ENCODE measurements around the gene CELA2B. TPM values are rescaled to one million over a fixed set of nuclear protein-coding genes. Genes with fewer than 3 reads are reported as not detected.

CELA2B gene
- total and polyA plus RNA-seq, 2 donors from 2014 or later = not detected

GRCh38 chr1:15440357-15440756, 35.5 kb upstream of the CELA2B start:
- H3K4me3 ChIP-seq (ENCODE audit: low read length in 3 of 3) = no peak overlapping the region
- H3K4me1 ChIP-seq (ENCODE audit: control insufficient read depth in 2 of 3, insufficient read depth in 2 of 3, low read depth in 1 of 3, low read length in 3 of 3) = no peaks in the 10 kb centered on the region
- FAIRE-seq (no peak), DNase-seq (no peak)
- H3K9me3 ChIP-seq (ENCODE audit: control insufficient read depth in 2 of 3, insufficient read depth in 1 of 3, low read length in 3 of 3) = no peaks in the 10 kb centered on the region
- H3K27me3 ChIP-seq (ENCODE audit: control insufficient read depth, insufficient read depth, low read length) = no peaks in the 10 kb centered on the region
- H3K36me3 ChIP-seq (ENCODE audit: control insufficient read depth in 2 of 3, insufficient read depth in 3 of 3, low read length in 3 of 3) = no peaks in the 10 kb centered on the region
- TF ChIP-seq CTCF (IDR thresholded peaks at IDR 0.05; ENCODE audit: borderline replicate concordance, extremely low read depth, insufficient read depth) = no peak
- intact Hi-C loops (cut with DNase I) = no loop called here
- H3K9ac ChIP-seq (ENCODE audit: low read length in 3 of 3) = no peak overlapping the region
- no peak overlapping the region for H3K27ac ChIP-seq (ENCODE audit: low read depth in 2 of 2, low read length in 2 of 2)

GRCh38 chr1:15441247-15441646, 34.7 kb upstream of the CELA2B start:
- no peaks in the 10 kb centered on the region for H3K4me1 ChIP-seq (ENCODE audit: control insufficient read depth in 2 of 3, insufficient read depth in 2 of 3, low read depth in 1 of 3, low read length in 3 of 3)
- no peak overlapping the region for H3K4me3 ChIP-seq (ENCODE audit: low read length in 3 of 3)
- no peak overlapping the region for H3K27ac ChIP-seq (ENCODE audit: low read depth in 2 of 2, low read length in 2 of 2)
- TF ChIP-seq CTCF (IDR thresholded peaks at IDR 0.05; ENCODE audit: borderline replicate concordance, extremely low read depth, insufficient read depth) = no peak
- H3K9me3 ChIP-seq (ENCODE audit: control insufficient read depth in 2 of 3, insufficient read depth in 1 of 3, low read length in 3 of 3) = no peaks in the 10 kb centered on the region
- H3K27me3 ChIP-seq (ENCODE audit: control insufficient read depth, insufficient read depth, low read length) = no peaks in the 10 kb centered on the region
- FAIRE-seq = no peak
- no peaks in the 10 kb centered on the region for H3K36me3 ChIP-seq (ENCODE audit: control insufficient read depth in 2 of 3, insufficient read depth in 3 of 3, low read length in 3 of 3)
- H3K9ac ChIP-seq (ENCODE audit: low read length in 3 of 3) = no peak overlapping the region
- intact Hi-C loops (cut with DNase I) = no loop called here
- DNase-seq = no peak

- Histone ChIP-seq H3K36me3 (ENCODE audit: control insufficient read depth in 2 of 3, insufficient read depth in 3 of 3, low read length in 3 of 3) (no peaks in the 10 kb centered on the region), H3K9me3 (ENCODE audit: control insufficient read depth in 2 of 3, insufficient read depth in 1 of 3, low read length in 3 of 3) (no peaks in the 10 kb centered on the region), H3K4me1 (ENCODE audit: control insufficient read depth in 2 of 3, insufficient read depth in 2 of 3, low read depth in 1 of 3, low read length in 3 of 3) (no peaks in the 10 kb centered on the region), H3K27ac (ENCODE audit: low read depth in 2 of 2, low read length in 2 of 2) (no peak overlapping the region), H3K9ac (ENCODE audit: low read length in 3 of 3) (no peak overlapping the region), H3K27me3 (ENCODE audit: control insufficient read depth, insufficient read depth, low read length) (no peaks in the 10 kb centered on the region), H3K4me3 (ENCODE audit: low read length in 3 of 3) (no peak overlapping the region)
- intact Hi-C loops (cut with DNase I) = no loop called here
- DNase-seq (no peak), FAIRE-seq (no peak)
- TF ChIP-seq CTCF (IDR thresholded peaks at IDR 0.05; ENCODE audit: borderline replicate concordance, extremely low read depth, insufficient read depth) = no peak
These were observed 33.8 kb upstream of the CELA2B start for GRCh38 chr1:15442119-15442518.

GRCh38 chr1:15442759-15443158, 33.1 kb upstream of the CELA2B start:
- Histone ChIP-seq H3K4me3 (ENCODE audit: low read length in 3 of 3) (no peak overlapping the region), H3K27ac (ENCODE audit: low read depth in 2 of 2, low read length in 2 of 2) (no peak overlapping the region), H3K27me3 (ENCODE audit: control insufficient read depth, insufficient read depth, low read length) (no peaks in the 10 kb centered on the region), H3K9me3 (ENCODE audit: control insufficient read depth in 2 of 3, insufficient read depth in 1 of 3, low read length in 3 of 3) (no peaks in the 10 kb centered on the region), H3K9ac (ENCODE audit: low read length in 3 of 3) (no peak overlapping the region), H3K36me3 (ENCODE audit: control insufficient read depth in 2 of 3, insufficient read depth in 3 of 3, low read length in 3 of 3) (no peaks in the 10 kb centered on the region), H3K4me1 (ENCODE audit: control insufficient read depth in 2 of 3, insufficient read depth in 2 of 3, low read depth in 1 of 3, low read length in 3 of 3) (no peaks in the 10 kb centered on the region)
- intact Hi-C loops (cut with DNase I) = no loop called here
- no peak for DNase-seq
- no peak for TF ChIP-seq CTCF (IDR thresholded peaks at IDR 0.05; ENCODE audit: borderline replicate concordance, extremely low read depth, insufficient read depth)
- FAIRE-seq = no peak
